DND-41 (cell line): ENCODE data around the gene MFAP2.

Source experiments
- CTCF ChIP-seq: IDR thresholded peaks from 2 replicates; pipeline ENCODE4 v1.5.1; 2012; ENCODE audit warnings: borderline replicate concordance, low read length, moderate library complexity, mild to moderate bottlenecking; ENCODE audit not compliant: poor library complexity, severe bottlenecking; ENCODE audit errors: extremely low read depth
- EZH2 ChIP-seq: IDR thresholded peaks from 3 replicates; pipeline ENCODE4 v1.6.1; 2012; ENCODE audit warnings: borderline replicate concordance, low read depth, mild to moderate bottlenecking, moderate library complexity, low read length, inconsistent platforms; ENCODE audit not compliant: severe bottlenecking

GRCh38 chr1:16924919-16925477 is 55.4 kb downstream of the MFAP2 start:
- TF ChIP-seq CTCF: peak; percentile 40
- no peak for TF ChIP-seq EZH2
